HG03521 (cell line): ENCODE data around the gene MRTFA.
"Not testable (repeated sequence)": the region's sequence is repeated elsewhere in the genome, so short reads cannot be mapped to it uniquely, and the experiment has no call there.

Source experiments
- ATAC-seq: cut with Tn5 transposase; IDR thresholded peaks from one replicate; pipeline ENCODE4 v1.9.1; 2021; ENCODE audit warnings: mild to moderate bottlenecking, moderate library complexity; ENCODE audit not compliant: unreplicated experiment

MRTFA gene

DNA sequence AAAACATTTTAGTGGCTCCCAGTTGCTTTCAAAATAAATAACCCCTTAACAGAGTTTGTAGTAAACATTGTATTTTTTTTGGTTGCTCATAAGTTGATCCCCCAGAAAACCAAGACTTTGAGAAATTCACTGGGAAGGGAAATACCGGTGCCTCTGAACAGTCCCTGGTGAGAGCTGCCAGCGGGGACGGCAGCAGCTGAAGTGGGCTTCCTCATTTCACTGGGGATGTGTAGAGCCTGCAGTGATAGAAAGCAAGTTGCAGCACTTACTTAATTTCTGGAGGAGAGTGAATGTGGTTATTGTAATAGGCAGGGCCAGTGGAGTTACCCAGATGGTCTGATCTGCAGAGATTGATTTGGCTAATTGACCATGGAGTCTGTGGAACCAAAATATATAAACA, 24.2 kb upstream of the MRTFA start:
- no peak for ATAC-seq

GRCh38 chr22:40659166-40659565, 22.6 kb upstream of the MRTFA start:
- ATAC-seq, result no peak

GRCh38 chr22:40656651-40657050, 20.1 kb upstream of the MRTFA start:
- ATAC-seq, result not testable (repeated sequence)

DNA sequence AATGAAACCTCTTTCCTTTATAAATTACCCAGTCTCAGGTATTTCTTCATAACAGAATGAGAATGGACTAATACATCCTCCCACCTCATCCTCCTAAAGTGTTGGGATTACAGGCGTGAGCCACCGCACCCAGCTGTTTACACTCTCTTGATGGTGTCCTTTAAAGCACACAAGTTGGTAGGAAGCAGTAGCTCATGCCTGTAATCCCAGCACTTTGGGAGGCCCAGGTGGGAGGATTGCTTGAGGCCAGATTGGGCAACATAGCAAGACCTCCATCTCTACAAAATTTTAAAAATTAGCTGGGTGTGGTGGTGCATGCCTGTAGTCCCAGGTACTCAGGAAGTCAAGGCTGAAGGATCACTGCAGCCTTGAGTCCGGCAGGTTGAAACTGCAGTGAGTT, 19.4 kb upstream of the MRTFA start:
- ATAC-seq, result not testable (repeated sequence)

DNA sequence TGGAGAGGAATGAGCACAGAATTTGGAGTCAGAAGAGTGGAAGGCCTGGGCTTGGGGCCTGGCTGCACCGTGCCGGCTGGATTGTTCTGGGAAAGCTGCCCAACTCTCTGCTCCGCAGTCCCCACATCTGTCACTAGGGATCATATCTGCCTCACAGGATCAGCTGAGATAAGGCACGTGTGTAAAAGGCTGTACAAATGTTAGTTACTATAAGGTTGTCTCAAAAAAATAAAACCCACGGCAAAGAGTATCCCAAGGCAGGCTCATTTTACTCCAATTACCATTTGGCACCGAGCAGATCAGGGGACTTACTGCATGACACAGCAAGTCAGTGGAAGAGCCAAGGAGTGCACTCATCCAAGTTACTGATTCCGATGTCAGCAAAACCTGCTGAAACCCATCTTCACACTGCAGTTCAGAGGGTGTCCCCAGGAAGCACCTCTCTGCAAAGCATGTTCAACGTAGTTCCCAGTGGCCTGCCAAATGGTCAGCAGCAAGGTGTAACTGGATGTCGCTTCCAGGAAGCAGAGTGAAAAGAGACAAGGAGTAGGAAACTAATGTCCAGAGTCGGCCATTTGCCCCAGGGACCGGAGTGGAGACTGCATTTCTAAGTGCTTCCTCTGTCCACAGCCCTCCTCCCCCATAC, 18.1 kb upstream of the MRTFA start:
- no peak for ATAC-seq

GRCh38 chr22:40653361-40653760, 16.8 kb upstream of the MRTFA start:
- no peak for ATAC-seq

- ATAC-seq, result peak; percentile 79
These were observed 15.3 kb upstream of the MRTFA start for GRCh38 chr22:40651563-40652501.

- ATAC-seq, result no peak
These were observed 14.5 kb upstream of the MRTFA start for GRCh38 chr22:40651057-40651456.

GRCh38 chr22:40648386-40648785, 11.9 kb upstream of the MRTFA start:
- ATAC-seq, result no peak

GRCh38 chr22:40645579-40646197, 9.2 kb upstream of the MRTFA start:
- ATAC-seq, result no peak

GRCh38 chr22:40642316-40642715, 5.8 kb upstream of the MRTFA start:
- ATAC-seq, result no peak

GRCh38 chr22:40641269-40641668, 4.8 kb upstream of the MRTFA start:
- ATAC-seq, result no peak

DNA sequence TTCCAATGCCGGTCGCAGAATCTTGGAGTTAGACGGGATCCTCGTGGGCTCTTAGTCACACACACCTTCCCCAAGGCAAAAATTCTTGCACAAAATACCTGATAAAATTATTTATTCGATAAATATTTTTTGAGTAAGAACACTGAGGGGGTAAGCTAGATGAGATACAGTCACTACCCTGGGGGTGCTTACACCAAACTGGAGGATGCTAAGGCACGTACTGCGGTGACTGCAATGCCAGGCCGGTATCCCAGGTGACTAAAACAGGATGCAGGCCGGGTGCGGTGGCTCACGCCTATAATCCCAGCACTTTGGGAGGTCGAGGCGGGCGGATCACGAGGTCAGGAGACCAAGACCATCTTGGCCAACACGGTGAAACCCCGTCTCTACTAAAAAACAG, 1.7 kb upstream of the MRTFA start:
- no peak for ATAC-seq

- peak; percentile 10 for ATAC-seq
These were observed 948 bp upstream of the MRTFA start for GRCh38 chr22:40637183-40638150.

DNA sequence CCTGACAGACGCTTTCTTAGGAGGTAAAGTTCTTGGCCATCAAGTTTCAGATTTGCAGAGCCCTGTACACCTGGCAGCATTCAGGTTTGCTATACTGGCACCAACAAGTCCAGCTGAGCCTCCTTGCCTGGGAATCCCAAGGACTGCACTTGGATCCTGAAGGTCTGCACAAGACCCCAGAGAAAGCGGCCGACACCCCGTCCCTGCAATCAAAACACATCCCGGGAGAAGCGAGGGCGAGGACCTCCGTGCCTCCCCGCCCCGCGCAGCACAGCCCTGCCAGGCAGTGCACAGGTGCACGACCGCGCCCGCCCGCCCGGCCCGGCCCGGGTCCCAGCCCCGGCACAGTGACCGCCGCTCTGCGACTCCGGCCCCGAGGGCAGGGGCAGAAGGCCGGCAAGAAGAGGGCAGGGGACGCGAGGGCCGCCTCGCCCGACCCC, 559 bp downstream of the MRTFA start:
- peak; percentile 11 for ATAC-seq

DNA sequence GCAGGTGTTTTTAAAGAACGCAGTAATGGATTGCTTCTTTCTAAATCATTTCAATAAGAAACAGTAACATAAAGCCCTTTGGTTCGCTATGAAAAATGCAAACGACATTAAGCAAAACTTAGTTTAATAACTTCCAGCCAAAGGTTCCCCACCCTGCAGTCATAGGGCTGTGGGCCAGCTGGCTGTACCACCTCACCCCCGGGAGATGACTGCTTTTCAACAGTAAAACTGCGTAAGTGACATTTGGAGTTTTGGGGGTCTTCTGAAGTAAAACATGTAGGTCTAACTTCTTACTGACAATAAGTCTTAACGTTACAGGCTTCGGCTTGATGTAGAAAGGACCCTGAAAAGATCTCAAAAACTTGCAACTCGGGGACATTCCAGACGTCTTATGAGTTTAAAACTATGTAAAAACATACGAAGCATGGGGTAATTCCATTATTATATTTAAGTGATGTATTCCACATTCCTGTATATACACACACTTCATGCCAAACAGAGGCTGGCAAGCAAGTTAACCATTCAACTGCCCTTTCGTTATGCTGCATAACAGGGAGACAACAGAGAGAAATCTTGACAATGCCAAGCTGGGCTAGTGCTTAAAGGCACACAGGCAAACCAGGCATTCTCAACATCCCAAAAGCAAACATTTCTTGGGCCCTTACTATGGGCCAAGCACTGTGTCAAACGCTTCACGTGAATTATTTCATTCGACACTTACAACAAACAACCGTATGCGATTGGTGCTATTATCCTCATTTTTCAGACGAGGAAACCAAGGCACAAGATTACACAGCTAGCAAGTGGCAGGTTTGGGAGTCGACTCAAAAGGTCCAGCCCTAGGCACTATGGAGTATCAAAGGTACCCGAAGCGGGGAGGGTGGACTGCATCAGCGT, 1.2 kb downstream of the MRTFA start:
- ATAC-seq, result no peak

DNA sequence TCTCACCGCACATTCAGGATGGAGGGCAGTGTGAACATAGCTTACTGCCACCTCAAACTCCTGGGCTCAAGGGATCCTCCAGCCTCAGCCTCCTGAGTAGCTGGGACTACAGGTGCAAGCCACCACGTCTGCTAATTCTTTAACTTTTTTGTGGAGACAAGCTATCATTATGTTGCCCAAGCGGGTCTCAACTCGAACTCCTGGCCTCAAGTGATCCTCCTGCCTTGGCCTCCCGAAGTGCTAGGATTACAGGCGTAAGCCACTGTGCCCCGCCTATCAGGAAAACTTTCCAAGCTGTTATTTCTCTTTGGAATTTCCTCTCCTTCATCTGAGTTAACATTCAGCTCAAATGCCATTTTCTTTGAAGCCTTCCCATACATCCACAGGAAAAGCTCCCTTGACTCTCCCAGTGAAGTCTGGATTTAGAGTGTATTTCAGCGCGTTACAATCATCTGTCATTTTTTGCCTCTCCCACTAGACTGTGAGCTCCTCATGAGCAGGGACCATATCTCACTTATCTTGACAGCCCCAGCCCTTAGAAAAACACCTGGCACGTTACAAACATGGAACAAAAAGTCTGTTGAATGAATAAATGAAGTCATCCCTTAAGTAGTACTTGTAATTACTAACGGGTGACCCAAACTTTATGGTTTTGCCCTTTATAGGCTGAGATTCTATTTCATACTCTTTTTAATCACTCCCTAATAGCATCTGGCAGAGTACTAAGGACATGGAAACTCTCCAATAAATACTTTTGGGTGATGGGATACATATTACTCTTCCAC, 2.2 kb downstream of the MRTFA start:
- ATAC-seq, result no peak

- no peak for ATAC-seq
These were observed 3.5 kb downstream of the MRTFA start for GRCh38 chr22:40633036-40633435.

DNA sequence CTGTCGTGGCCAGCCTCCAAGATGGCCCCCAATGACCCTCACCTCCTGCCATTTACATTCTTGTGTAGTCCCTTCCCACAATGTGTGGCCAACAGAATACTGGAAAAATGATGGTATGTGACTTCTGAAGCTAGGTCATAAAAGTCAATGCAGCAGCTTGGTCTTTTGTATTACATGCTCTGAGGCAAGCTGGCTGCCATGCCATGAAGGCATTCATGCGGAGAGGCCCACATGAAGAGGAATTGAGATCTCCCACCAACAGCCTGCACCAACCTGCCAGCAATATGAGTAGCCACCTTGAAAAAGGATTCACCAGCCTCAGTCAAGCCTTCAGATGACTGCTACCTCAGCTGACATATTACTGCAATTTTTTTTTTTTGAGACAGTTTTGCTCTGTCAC, 4.6 kb downstream of the MRTFA start:
- no peak for ATAC-seq
